Ascending aorta (tissue), 2 donors: Measurements from ENCODE around the gene CNTNAP2. TPM values are rescaled to one million over a fixed set of nuclear protein-coding genes. Genes with fewer than 3 reads are reported as not detected.

Experiments
- DNase-seq, 2 donors: peaks; one replicate each; pipeline ENCODE4 v3.0.0-alpha.2; 2019; ENCODE audit warnings: low spot score in 2 of 2
- H3K27ac ChIP-seq, 2 donors: fragments of 200-600 bp; sonication (generic); one replicate each; pipeline ENCODE4 v1.5.1; 2016 to 2017; ENCODE audit warnings: mild to moderate bottlenecking in 1 of 2
- H3K27me3 ChIP-seq: fragments of 200-600 bp; sonication (generic); one replicate; pipeline ENCODE4 v1.5.1; 2017
- H3K36me3 ChIP-seq, 2 donors: fragments of 200-600 bp; sonication (generic); one replicate each; pipeline ENCODE4 v1.5.1; 2016
- H3K4me1 ChIP-seq, 2 donors: fragments of 200-600 bp; sonication (generic); one replicate each; pipeline ENCODE4 v1.5.1; 2016 to 2017; ENCODE audit warnings: mild to moderate bottlenecking in 1 of 2
- H3K4me3 ChIP-seq, 2 donors: fragments of 200-600 bp; sonication (generic); one replicate each; pipeline ENCODE4 v1.5.1; 2016 to 2017; ENCODE audit warnings: mild to moderate bottlenecking in 1 of 2
- H3K9me3 ChIP-seq, 2 donors: fragments of 200-600 bp; sonication (generic); one replicate each; pipeline ENCODE4 v1.5.1; 2016
- CTCF ChIP-seq, 3 experiments: fragments of 200-600 bp in 2 of 3; fragments of 450-650 bp in 1 of 3; sonication (generic) in 2 of 3; IDR thresholded peaks; one replicate each; pipeline ENCODE4 v1.5.1; 2016 to 2019; ENCODE audit warnings: antibody characterized with exemption in 3 of 3, mild to moderate bottlenecking in 1 of 3, moderate library complexity in 1 of 3
- intact Hi-C: fragments of 100-400 bp; cut with DNase I; formaldehyde crosslinking; loops from one replicate; pipeline ENCODE4 v1.15.1; 2023
- total RNA-seq: library from RNA; depleted of rRNA; stranded (reverse); fragments of >200 nt; gene quantifications from one replicate; pipeline ENCODE4 v1.1.0, GENCODE V29; 2016

CNTNAP2 gene
- total RNA-seq, 1 donor from 2014 or later = not detected

DNA sequence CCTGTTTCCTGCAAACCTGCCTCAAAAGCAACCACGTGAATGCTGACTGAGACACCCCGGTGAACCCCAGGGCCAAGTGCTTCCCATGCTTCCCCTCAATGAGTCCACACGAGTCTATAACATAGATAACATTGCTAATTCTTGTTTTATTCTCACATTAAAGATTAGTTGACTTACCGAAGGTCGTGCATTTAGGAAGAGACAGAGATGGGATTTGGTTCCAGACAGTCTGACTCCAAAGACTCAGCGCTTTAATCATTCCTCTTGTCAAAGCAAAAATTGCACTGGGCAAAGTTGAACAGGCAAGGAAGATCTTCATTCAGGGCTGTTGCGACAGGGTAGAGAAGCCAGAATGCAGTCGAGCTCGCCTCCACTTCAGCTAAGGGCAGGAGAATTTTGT, 2038.4 kb downstream of the CNTNAP2 start:
- DNase-seq = no peak
- TF ChIP-seq CTCF (IDR thresholded peaks at IDR 0.05) = no peak
- H3K27me3 ChIP-seq = no peaks in the 10 kb centered on the region
- intact Hi-C loops = no loop called here
- no peak overlapping the region for H3K27ac ChIP-seq
- no peaks in the 10 kb centered on the region for H3K36me3 ChIP-seq
- no peak overlapping the region for H3K4me3 ChIP-seq
- no peaks in the 10 kb centered on the region for H3K4me1 ChIP-seq
- no peaks in the 10 kb centered on the region for H3K9me3 ChIP-seq

- no peak overlapping the region for H3K27ac ChIP-seq
- no peak for TF ChIP-seq CTCF (IDR thresholded peaks at IDR 0.05)
- H3K36me3 ChIP-seq = no peaks in the 10 kb centered on the region
- intact Hi-C loops = no loop called here
- H3K4me3 ChIP-seq = no peak overlapping the region
- H3K4me1 ChIP-seq = no peaks in the 10 kb centered on the region
- DNase-seq = no peak
- no peaks in the 10 kb centered on the region for H3K27me3 ChIP-seq
- H3K9me3 ChIP-seq = no peaks in the 10 kb centered on the region
Measured at GRCh38 chr7:148155826-148156225, 2039.2 kb downstream of the CNTNAP2 start.

GRCh38 chr7:148156233-148156632, 2039.6 kb downstream of the CNTNAP2 start:
- H3K4me3 ChIP-seq = no peak overlapping the region
- TF ChIP-seq CTCF (IDR thresholded peaks at IDR 0.05) = no peak

GRCh38 chr7:148159331-148159730, 2042.7 kb downstream of the CNTNAP2 start:
- no peak for DNase-seq
- H3K36me3 ChIP-seq = no peaks in the 10 kb centered on the region
- no peak for TF ChIP-seq CTCF (IDR thresholded peaks at IDR 0.05)
- no peaks in the 10 kb centered on the region for H3K9me3 ChIP-seq
- H3K27me3 ChIP-seq = no peaks in the 10 kb centered on the region
- no peak overlapping the region for H3K27ac ChIP-seq
- H3K4me1 ChIP-seq = no peaks in the 10 kb centered on the region
- intact Hi-C loops = no loop called here
- H3K4me3 ChIP-seq = no peak overlapping the region

More at GRCh38 chr7:148156233-148156632, 2039.6 kb downstream of the CNTNAP2 start:
- no peaks in the 10 kb centered on the region for H3K9me3 ChIP-seq
- no peaks in the 10 kb centered on the region for H3K27me3 ChIP-seq
- intact Hi-C loops = no loop called here
- H3K27ac ChIP-seq = no peak overlapping the region
- H3K36me3 ChIP-seq = no peaks in the 10 kb centered on the region
- no peaks in the 10 kb centered on the region for H3K4me1 ChIP-seq
- DNase-seq = no peak

- TF ChIP-seq CTCF (IDR thresholded peaks at IDR 0.05) = no peak
- no peaks in the 10 kb centered on the region for H3K27me3 ChIP-seq
- intact Hi-C loops = no loop called here
- H3K27ac ChIP-seq = no peak overlapping the region
- no peaks in the 10 kb centered on the region for H3K9me3 ChIP-seq
- no peak for DNase-seq
- no peaks in the 10 kb centered on the region for H3K4me1 ChIP-seq
- no peaks in the 10 kb centered on the region for H3K36me3 ChIP-seq
- H3K4me3 ChIP-seq = no peak overlapping the region
Measured at GRCh38 chr7:148161776-148162175, 2045.2 kb downstream of the CNTNAP2 start.

DNA sequence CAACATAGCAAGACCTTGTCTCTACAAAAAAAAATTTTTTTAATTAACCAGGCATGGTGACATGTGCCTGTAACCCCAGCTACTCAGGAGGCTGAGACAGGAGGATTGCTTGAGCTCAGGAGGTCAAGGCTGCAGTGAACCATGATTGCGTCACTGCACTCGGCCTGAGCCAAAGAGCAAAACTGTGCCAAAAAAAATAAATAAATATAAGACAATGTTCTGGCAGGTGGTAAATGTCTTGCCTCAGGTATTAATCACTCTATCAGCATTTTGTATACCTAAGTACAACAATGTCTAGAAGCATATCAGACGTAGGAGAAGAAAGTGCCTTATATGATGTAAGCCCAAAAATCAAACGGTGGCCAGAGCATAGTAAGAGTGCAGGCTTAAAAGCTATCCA, 2046.2 kb downstream of the CNTNAP2 start:
- Histone ChIP-seq H3K4me3 (no peak overlapping the region), H3K9me3 (no peaks in the 10 kb centered on the region), H3K27me3 (no peaks in the 10 kb centered on the region), H3K27ac (no peak overlapping the region), H3K36me3 (no peaks in the 10 kb centered on the region), H3K4me1 (no peaks in the 10 kb centered on the region)
- DNase-seq = no peak
- no peak for TF ChIP-seq CTCF (IDR thresholded peaks at IDR 0.05)
- intact Hi-C loops = no loop called here
